K562 (cell line): ENCODE data around the gene SHBG. TPM values are rescaled to one million over a fixed set of nuclear protein-coding genes. Genes with fewer than 3 reads are reported as not detected.

Experiments used
- ATAC-seq: fragments of 200-7000 bp; cut with Tn5 transposase; 3 replicates; pipeline ENCODE4 v1.9.1; 2020; ENCODE audit warnings: moderate library complexity
- BruUV-seq: library from RNA; stranded (reverse); fragments of 400-500 nt; replicated peaks from 2 replicates; lab custom pipeline; 2021; lab: Mats Ljungman, UMichigan
- CTCF ChIA-PET: fragments of 300-600 bp; formaldehyde crosslinking; extraction: SDS; loops from one replicate; lab custom pipeline; 2021; ENCODE audit warnings: low intra/inter-chr PET ratio; lab: Yijun Ruan, JAX
- POLR2A ChIA-PET: fragments of 300-600, 350-650 bp; sonication (Branson Sonifier 250); formaldehyde crosslinking; extraction: SDS; loops from one replicate; lab custom pipeline; 2021; ENCODE audit warnings: antibody characterized with exemption, inconsistent platforms; lab: Yijun Ruan, JAX
- DNase-seq, 4 experiments: peaks; one replicate each; pipeline versions ENCODE4 v3.0.0 to v3.0.0-alpha.2; 2011 to 2018; ENCODE audit warnings: low spot score in 3 of 4, mixed read lengths in 3 of 4; ENCODE audit errors: extremely low read depth in 1 of 4
- FAIRE-seq: peaks from 2 replicates; lab custom pipeline; 2011; peaks lifted over from hg19 to GRCh38; lab: Jason Lieb, UNC
- H2AFZ ChIP-seq: 2 replicates; pipeline ENCODE4 v1.6.0; 2011; ENCODE audit warnings: low read depth, low read length, control low read depth, inconsistent platforms
- H3K27ac ChIP-seq: fragments of 200-600 bp; 3 replicates; pipeline ENCODE4 v1.8.0; 2011; ENCODE audit warnings: low read depth, mild to moderate bottlenecking, control low read depth, inconsistent platforms, low read length, moderate library complexity, mixed read lengths; ENCODE audit errors: extremely low read depth
- H3K27me3 ChIP-seq, 2 experiments: fragments of 300-600 bp in 1 of 2; 2 replicates in 1 of 2; 3 replicates in 1 of 2; pipeline versions ENCODE4 v1.6.0 to v1.8.0; 2011; ENCODE audit warnings: inconsistent platforms in 2 of 2, low read length in 2 of 2, mild to moderate bottlenecking in 1 of 2, mixed read lengths in 1 of 2, moderate library complexity in 1 of 2; ENCODE audit not compliant: control insufficient read depth in 2 of 2, insufficient read depth in 2 of 2
- H3K36me3 ChIP-seq: fragments of 300-600 bp; 3 replicates; pipeline ENCODE4 v1.8.0; 2011; ENCODE audit warnings: mild to moderate bottlenecking, low read length, inconsistent platforms; ENCODE audit not compliant: control insufficient read depth, insufficient read depth
- H3K4me1 ChIP-seq, 2 experiments: fragments of 200-600 bp in 1 of 2; replicated peaks in 1 of 2; 2 replicates in 1 of 2; 3 replicates in 1 of 2; pipeline versions ENCODE4 v1.5.1 to v1.8.0; 2011; ENCODE audit warnings: inconsistent platforms in 2 of 2, low read length in 2 of 2, mild to moderate bottlenecking in 1 of 2, mixed read lengths in 1 of 2, moderate library complexity in 1 of 2; ENCODE audit not compliant: control insufficient read depth in 2 of 2, insufficient read depth in 2 of 2
- H3K4me2 ChIP-seq: 2 replicates; pipeline ENCODE4 v1.6.1; 2011; ENCODE audit warnings: low read length, control low read depth, inconsistent platforms, mixed read lengths; ENCODE audit not compliant: insufficient read depth
- H3K4me3 ChIP-seq: fragments of 200-600 bp; sonication (generic), shearing (Covaris generic); 2 replicates; pipeline ENCODE4 v1.5.1; 2016; ENCODE audit warnings: control low read depth, inconsistent platforms
- H3K79me2 ChIP-seq: fragments of 200-600 bp; 3 replicates; pipeline ENCODE4 v1.8.0; 2011; ENCODE audit warnings: low read length, inconsistent platforms; ENCODE audit not compliant: control insufficient read depth, insufficient read depth
- H3K9ac ChIP-seq, 2 experiments: 2 replicates each; pipeline versions ENCODE4 v1.6.0 to v1.6.1; 2011; ENCODE audit warnings: low read depth in 2 of 2, low read length in 2 of 2, control low read depth in 1 of 2, inconsistent platforms in 1 of 2, mild to moderate bottlenecking in 1 of 2, mixed read lengths in 1 of 2; ENCODE audit not compliant: insufficient read depth in 1 of 2
- H3K9me1 ChIP-seq: one replicate; pipeline ENCODE4 v1.6.0; 2011; ENCODE audit warnings: inconsistent platforms, mild to moderate bottlenecking, low read length, moderate library complexity; ENCODE audit not compliant: control insufficient read depth, insufficient read depth
- H3K9me3 ChIP-seq: replicated peaks from 2 replicates; pipeline ENCODE4 v1.5.1; 2011; ENCODE audit warnings: low read depth, low read length, inconsistent platforms; ENCODE audit not compliant: control insufficient read depth, insufficient read depth
- H4K20me1 ChIP-seq: replicated peaks from 2 replicates; pipeline ENCODE4 v1.6.1; 2011; ENCODE audit warnings: low read length, inconsistent platforms, mixed read lengths; ENCODE audit not compliant: control insufficient read depth, insufficient read depth
- ATF6 ChIP-seq: sonication (generic); formaldehyde crosslinking; IDR thresholded peaks from 2 replicates; pipeline ENCODE4 v1.4.0; 2020; ENCODE audit warnings: mild to moderate bottlenecking, missing genetic modification reagents
- KHSRP ChIP-seq: fragments of 450-650 bp; IDR thresholded peaks from 2 replicates; pipeline ENCODE4 v1.6.1; 2017
- PML ChIP-seq: IDR thresholded peaks from 2 replicates; pipeline ENCODE4 v1.6.1; 2012; ENCODE audit warnings: low read length, inconsistent platforms
- RBM15 ChIP-seq: fragments of 200-400 bp; formaldehyde crosslinking; IDR thresholded peaks from 2 replicates; pipeline ENCODE4 v1.6.1; 2018; ENCODE audit warnings: mild to moderate bottlenecking, low read length, moderate library complexity; ENCODE audit not compliant: insufficient read depth
- ZNF589 ChIP-seq: fragments of 200-800 bp; sonication (Bioruptor generic); IDR thresholded peaks from 2 replicates; pipeline ENCODE4 v1.6.1; 2016; ENCODE audit warnings: low read depth, missing genetic modification characterization, missing compliant biosample characterization
- ZNF785 ChIP-seq: fragments of 250-450 bp; sonication (Bioruptor Pico); IDR thresholded peaks from 2 replicates; pipeline ENCODE4 v1.4.0; 2020; ENCODE audit warnings: mild to moderate bottlenecking
- WGBS: fragments of 100-300 bp; shearing (Covaris generic); methylation state at CpG from one replicate; pipeline ENCODE4 v1.1.6; 2016; ENCODE audit warnings: low coverage, mixed read lengths; ENCODE audit not compliant: insufficient coverage; ENCODE audit errors: missing lambda C conversion rate; 5-methylcytosine and 5-hydroxymethylcytosine counted together
- in situ Hi-C: fragments of 300-500 bp; cut with MboI; formaldehyde crosslinking; loops from 4 replicates; pipeline ENCODE4 v1.15.0; 2018; ENCODE audit warnings: inconsistent platforms, mixed read lengths
- intact Hi-C: fragments of 100-400 bp; cut with micrococcal nuclease; formaldehyde crosslinking; loops from 2 replicates; pipeline ENCODE4 v1.14.2; 2022
- polyA plus RNA-seq, 8 experiments: library from polyadenylated mRNA; depleted of rRNA in 4 of 8; stranded (reverse) in 5 of 8; unstranded in 3 of 8; fragments of >200 nt; fragmentation: Nextera tagmentation in 2 of 8; fragmentation: Illumina TruSeq in 1 of 8; extraction: Ambion mirVana in 2 of 8; extraction: Trizol in 1 of 8; gene quantifications; 2 replicates each; pipeline versions ENCODE4 v1.2.1 to v1.2.3, GENCODE V29; 2011 to 2014; ENCODE audit warnings: inconsistent platforms in 1 of 8, missing spikeins in 1 of 8
- total RNA-seq, 7 experiments: library from RNA; depleted of rRNA in 6 of 7; stranded (reverse); fragments of >200 nt in 6 of 7; fragmentation: Illumina TruSeq in 2 of 7; extraction: Trizol in 2 of 7; gene quantifications; 2 replicates each; pipeline versions ENCODE4 v1.2.1 to v1.2.3, GENCODE V29; 2011 to 2021; ENCODE audit warnings: low replicate concordance in 1 of 7
- TF ChIP-seq, protein P1 (sequence below): fragments of 450-650 bp; IDR thresholded peaks from 2 replicates; pipeline ENCODE4 v1.6.1; 2016; ENCODE audit warnings: mild to moderate bottlenecking, moderate library complexity

The SHBG gene
- total and polyA plus RNA-seq, 9 of the 15 experiments (the other 6 are each of a cell fraction or from before 2014, with no cell fraction given): not detected

DNA sequence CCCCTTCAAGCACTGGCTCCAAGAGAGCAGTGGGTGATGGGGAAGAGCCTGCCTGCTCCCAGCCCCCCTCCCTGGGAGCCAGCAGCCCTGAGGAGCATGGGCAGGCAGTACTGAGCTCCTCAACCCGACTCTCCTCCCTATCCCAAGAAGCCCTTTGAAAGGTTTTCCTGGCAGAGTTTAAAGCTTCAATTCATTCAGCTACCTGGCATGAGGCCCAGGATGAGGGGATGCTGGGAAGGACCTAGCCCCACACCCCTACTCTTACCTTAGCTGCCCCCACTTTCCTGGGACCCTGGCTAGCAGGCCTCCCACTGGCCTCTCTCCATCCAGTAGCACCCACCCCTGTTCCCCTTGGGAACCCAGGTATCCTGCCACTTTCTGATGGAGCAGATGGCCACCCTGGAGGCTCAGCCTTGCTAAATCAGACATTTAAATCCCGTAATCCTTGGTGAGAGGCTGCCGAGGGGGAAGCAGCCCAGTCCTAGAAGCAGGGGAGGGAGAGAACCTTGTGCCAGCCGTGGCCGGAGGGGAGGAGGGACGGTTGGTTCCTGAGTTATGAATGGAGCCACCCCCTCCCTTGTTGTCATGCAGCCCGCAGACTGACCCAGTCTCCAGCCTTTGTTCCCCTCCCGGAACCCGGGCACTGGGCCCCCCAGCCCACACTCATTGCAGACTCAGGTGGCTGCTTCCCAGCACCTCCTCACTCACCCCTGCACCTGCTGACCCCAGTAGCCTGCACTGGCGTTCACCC lies 37.9 kb downstream of the SHBG start:
- Histone ChIP-seq H3K4me1 (no peaks in the 10 kb centered on the region), H3K9me1 (no peaks in the 10 kb centered on the region), H2AFZ (no peak overlapping the region), H3K4me3 (no peak overlapping the region), H3K79me2 (no peaks in the 10 kb centered on the region), H3K27me3 (no peaks in the 10 kb centered on the region), H3K4me2 (no peak overlapping the region), H4K20me1 (no peaks in the 10 kb centered on the region), H3K9me3 (no peaks in the 10 kb centered on the region), H3K36me3 (peaks cover 21% of the 10 kb centered on the region; the same call in 2 of the 3 replicates), H3K9ac (peak overlapping the region in 1 of 2 experiments; percentile 17; a peak in 1 of 4 replicates), H3K27ac (no peak overlapping the region)
- ATAC-seq (peak; percentile 28; the same call in 2 of the 3 replicates), DNase-seq (no peak), FAIRE-seq (no peak)
- in situ Hi-C loops: no loop called here
- intact Hi-C loops: no loop called here
- 72% methylated on average over 5 of the region's 10 CpGs for WGBS
- BruUV-seq: no TSS peak
- ChIA-PET POLR2A (interaction anchor here (0.7 to 9.2 kb wide), 4 partner anchors 10 to 53 kb away, joined by 3 to 66 read pairs (median 4); partner anchors contain the start of genes FXR2, TP53 and WRAP53), CTCF (interaction anchor here (0.6 kb wide), 1 partner anchor 224 kb away, joined by 3 read pairs; no protein-coding TSS in a partner anchor)
- no peak for TF ChIP-seq KHSRP
- TF ChIP-seq, protein P1, sequence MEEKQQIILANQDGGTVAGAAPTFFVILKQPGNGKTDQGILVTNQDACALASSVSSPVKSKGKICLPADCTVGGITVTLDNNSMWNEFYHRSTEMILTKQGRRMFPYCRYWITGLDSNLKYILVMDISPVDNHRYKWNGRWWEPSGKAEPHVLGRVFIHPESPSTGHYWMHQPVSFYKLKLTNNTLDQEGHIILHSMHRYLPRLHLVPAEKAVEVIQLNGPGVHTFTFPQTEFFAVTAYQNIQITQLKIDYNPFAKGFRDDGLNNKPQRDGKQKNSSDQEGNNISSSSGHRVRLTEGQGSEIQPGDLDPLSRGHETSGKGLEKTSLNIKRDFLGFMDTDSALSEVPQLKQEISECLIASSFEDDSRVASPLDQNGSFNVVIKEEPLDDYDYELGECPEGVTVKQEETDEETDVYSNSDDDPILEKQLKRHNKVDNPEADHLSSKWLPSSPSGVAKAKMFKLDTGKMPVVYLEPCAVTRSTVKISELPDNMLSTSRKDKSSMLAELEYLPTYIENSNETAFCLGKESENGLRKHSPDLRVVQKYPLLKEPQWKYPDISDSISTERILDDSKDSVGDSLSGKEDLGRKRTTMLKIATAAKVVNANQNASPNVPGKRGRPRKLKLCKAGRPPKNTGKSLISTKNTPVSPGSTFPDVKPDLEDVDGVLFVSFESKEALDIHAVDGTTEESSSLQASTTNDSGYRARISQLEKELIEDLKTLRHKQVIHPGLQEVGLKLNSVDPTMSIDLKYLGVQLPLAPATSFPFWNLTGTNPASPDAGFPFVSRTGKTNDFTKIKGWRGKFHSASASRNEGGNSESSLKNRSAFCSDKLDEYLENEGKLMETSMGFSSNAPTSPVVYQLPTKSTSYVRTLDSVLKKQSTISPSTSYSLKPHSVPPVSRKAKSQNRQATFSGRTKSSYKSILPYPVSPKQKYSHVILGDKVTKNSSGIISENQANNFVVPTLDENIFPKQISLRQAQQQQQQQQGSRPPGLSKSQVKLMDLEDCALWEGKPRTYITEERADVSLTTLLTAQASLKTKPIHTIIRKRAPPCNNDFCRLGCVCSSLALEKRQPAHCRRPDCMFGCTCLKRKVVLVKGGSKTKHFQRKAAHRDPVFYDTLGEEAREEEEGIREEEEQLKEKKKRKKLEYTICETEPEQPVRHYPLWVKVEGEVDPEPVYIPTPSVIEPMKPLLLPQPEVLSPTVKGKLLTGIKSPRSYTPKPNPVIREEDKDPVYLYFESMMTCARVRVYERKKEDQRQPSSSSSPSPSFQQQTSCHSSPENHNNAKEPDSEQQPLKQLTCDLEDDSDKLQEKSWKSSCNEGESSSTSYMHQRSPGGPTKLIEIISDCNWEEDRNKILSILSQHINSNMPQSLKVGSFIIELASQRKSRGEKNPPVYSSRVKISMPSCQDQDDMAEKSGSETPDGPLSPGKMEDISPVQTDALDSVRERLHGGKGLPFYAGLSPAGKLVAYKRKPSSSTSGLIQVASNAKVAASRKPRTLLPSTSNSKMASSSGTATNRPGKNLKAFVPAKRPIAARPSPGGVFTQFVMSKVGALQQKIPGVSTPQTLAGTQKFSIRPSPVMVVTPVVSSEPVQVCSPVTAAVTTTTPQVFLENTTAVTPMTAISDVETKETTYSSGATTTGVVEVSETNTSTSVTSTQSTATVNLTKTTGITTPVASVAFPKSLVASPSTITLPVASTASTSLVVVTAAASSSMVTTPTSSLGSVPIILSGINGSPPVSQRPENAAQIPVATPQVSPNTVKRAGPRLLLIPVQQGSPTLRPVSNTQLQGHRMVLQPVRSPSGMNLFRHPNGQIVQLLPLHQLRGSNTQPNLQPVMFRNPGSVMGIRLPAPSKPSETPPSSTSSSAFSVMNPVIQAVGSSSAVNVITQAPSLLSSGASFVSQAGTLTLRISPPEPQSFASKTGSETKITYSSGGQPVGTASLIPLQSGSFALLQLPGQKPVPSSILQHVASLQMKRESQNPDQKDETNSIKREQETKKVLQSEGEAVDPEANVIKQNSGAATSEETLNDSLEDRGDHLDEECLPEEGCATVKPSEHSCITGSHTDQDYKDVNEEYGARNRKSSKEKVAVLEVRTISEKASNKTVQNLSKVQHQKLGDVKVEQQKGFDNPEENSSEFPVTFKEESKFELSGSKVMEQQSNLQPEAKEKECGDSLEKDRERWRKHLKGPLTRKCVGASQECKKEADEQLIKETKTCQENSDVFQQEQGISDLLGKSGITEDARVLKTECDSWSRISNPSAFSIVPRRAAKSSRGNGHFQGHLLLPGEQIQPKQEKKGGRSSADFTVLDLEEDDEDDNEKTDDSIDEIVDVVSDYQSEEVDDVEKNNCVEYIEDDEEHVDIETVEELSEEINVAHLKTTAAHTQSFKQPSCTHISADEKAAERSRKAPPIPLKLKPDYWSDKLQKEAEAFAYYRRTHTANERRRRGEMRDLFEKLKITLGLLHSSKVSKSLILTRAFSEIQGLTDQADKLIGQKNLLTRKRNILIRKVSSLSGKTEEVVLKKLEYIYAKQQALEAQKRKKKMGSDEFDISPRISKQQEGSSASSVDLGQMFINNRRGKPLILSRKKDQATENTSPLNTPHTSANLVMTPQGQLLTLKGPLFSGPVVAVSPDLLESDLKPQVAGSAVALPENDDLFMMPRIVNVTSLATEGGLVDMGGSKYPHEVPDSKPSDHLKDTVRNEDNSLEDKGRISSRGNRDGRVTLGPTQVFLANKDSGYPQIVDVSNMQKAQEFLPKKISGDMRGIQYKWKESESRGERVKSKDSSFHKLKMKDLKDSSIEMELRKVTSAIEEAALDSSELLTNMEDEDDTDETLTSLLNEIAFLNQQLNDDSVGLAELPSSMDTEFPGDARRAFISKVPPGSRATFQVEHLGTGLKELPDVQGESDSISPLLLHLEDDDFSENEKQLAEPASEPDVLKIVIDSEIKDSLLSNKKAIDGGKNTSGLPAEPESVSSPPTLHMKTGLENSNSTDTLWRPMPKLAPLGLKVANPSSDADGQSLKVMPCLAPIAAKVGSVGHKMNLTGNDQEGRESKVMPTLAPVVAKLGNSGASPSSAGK: no peak
- no peak for TF ChIP-seq RBM15
- no peak for TF ChIP-seq PML
- no peak for TF ChIP-seq ZNF785 (CRISPR knock-in tag)
- TF ChIP-seq ATF6 (CRISPR knock-in tag): no peak
- TF ChIP-seq ZNF589: no peak
